HG03097 (cell line): Measurements from ENCODE around the gene SCD.

Experiments used
- ATAC-seq: cut with Tn5 transposase; IDR thresholded peaks from one replicate; pipeline ENCODE4 v1.9.1; 2021; ENCODE audit not compliant: unreplicated experiment, low FRiP score

SCD gene

GRCh38 chr10:100391163-100392002 is 44.4 kb downstream of the SCD start:
- ATAC-seq = no peak

- ATAC-seq = no peak
These were observed 45.6 kb downstream of the SCD start for GRCh38 chr10:100392686-100393003.

DNA sequence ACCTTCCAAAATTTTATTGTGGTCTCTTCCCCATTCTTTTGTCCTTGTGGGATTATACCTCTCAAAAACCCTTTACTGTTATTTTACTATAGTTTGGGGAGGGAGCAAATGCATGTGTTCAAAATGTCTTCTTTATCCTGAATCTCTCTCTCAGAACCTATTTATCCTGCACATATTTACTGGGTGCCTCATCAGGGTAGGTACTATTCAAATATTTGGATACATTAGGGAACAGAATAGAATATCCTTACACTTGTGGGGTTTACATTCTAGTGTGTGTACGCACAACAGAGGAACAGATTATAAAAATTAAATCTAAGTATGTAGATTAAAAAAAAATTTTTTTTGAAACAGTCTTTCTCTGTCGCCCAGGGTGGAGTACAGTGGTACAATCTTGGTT is 48.6 kb downstream of the SCD start:
- ATAC-seq = no peak

DNA sequence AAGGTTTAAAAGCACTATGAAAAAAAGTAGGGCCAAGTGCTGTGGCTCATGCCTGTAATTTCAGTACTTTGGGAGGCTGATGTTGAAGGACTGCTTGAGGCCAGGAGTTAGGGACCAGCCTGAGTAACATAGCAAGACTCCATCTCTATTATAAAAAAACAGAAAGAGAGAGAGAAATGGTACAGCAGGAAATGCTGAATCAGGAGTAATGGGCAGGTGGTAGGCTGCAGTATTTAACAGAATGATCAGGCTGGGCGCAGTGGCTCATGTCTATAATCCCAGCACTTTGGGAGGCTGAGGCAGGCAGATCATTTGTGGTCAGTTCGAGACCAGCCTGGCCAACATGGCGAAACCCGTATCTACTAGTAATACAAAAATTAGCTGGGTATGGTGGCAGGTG is 49.6 kb downstream of the SCD start:
- no peak for ATAC-seq

GRCh38 chr10:100401631-100402328 is 54.7 kb downstream of the SCD start:
- no peak for ATAC-seq

GRCh38 chr10:100403734-100404133 is 56.7 kb downstream of the SCD start:
- no peak for ATAC-seq

DNA sequence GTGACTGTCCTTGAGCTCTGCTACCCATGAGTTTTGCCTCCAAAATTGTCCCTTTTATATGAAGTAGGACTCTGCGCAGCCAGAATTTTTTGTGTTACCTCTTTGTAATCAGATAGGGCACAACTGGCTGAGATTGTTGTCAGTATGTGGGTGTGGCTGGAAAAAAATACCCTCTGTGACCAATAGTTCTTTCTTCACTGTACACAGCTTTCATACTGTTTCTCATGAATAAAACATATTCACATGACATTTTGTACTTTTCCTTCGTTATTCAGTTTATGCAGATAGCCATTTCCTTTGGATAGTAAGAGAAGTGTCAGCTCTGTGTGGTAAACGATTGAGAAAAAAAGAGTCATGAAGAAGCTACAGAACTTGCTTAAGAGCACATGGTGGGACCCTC is 66.1 kb downstream of the SCD start:
- ATAC-seq = no peak
